ENCODE data around the gene CASS4.

Gene CASS4

GRCh38 chr20:56428881-56429280 lies 16.8 kb downstream of the CASS4 start:
- Histone ChIP-seq H3K9me3 (ENCODE audit: control insufficient read depth in 2 of 2, low read length in 2 of 2) (no peaks in the 10 kb centered on the region), H3K4me3 (ENCODE audit: low read length in 2 of 2) (no peak overlapping the region), H3K9ac (ENCODE audit: low read depth in 1 of 2, low read length in 2 of 2) (no peak overlapping the region), H3K27ac (ENCODE audit: low read depth in 2 of 2, low read length in 2 of 2) (no peak overlapping the region), H3K4me1 (ENCODE audit: control insufficient read depth in 2 of 2, insufficient read depth in 2 of 2, low read length in 2 of 2) (no peaks in the 10 kb centered on the region), H3K27me3 (ENCODE audit: control insufficient read depth in 2 of 2, insufficient read depth in 2 of 2, low read length in 2 of 2) (no peaks in the 10 kb centered on the region), H3K36me3 (ENCODE audit: control insufficient read depth in 2 of 2, insufficient read depth in 2 of 2, low read length in 2 of 2) (no peaks in the 10 kb centered on the region)

- Histone ChIP-seq H3K27ac (ENCODE audit: low read depth in 2 of 2, low read length in 2 of 2) (no peak overlapping the region), H3K4me3 (ENCODE audit: low read length in 2 of 2) (no peak overlapping the region), H3K9me3 (ENCODE audit: control insufficient read depth in 2 of 2, low read length in 2 of 2) (no peaks in the 10 kb centered on the region), H3K4me1 (ENCODE audit: control insufficient read depth in 2 of 2, insufficient read depth in 2 of 2, low read length in 2 of 2) (no peaks in the 10 kb centered on the region), H3K9ac (ENCODE audit: low read depth in 1 of 2, low read length in 2 of 2) (no peak overlapping the region), H3K36me3 (ENCODE audit: control insufficient read depth in 2 of 2, insufficient read depth in 2 of 2, low read length in 2 of 2) (no peaks in the 10 kb centered on the region), H3K27me3 (ENCODE audit: control insufficient read depth in 2 of 2, insufficient read depth in 2 of 2, low read length in 2 of 2) (no peaks in the 10 kb centered on the region)
These were observed 17.4 kb downstream of the CASS4 start for GRCh38 chr20:56429502-56429901.

- H3K36me3 ChIP-seq (ENCODE audit: control insufficient read depth in 2 of 2, insufficient read depth in 2 of 2, low read length in 2 of 2), result no peaks in the 10 kb centered on the region
- H3K4me1 ChIP-seq (ENCODE audit: control insufficient read depth in 2 of 2, insufficient read depth in 2 of 2, low read length in 2 of 2), result no peaks in the 10 kb centered on the region
- no peak overlapping the region for H3K27ac ChIP-seq (ENCODE audit: low read depth in 2 of 2, low read length in 2 of 2)
- no peak overlapping the region for H3K9ac ChIP-seq (ENCODE audit: low read depth in 1 of 2, low read length in 2 of 2)
- H3K27me3 ChIP-seq (ENCODE audit: control insufficient read depth in 2 of 2, insufficient read depth in 2 of 2, low read length in 2 of 2), result no peaks in the 10 kb centered on the region
- no peaks in the 10 kb centered on the region for H3K9me3 ChIP-seq (ENCODE audit: control insufficient read depth in 2 of 2, low read length in 2 of 2)
- H3K4me3 ChIP-seq (ENCODE audit: low read length in 2 of 2), result no peak overlapping the region
These were observed 17.9 kb downstream of the CASS4 start for GRCh38 chr20:56429941-56430340.

GRCh38 chr20:56430461-56430860 lies 18.4 kb downstream of the CASS4 start:
- no peak overlapping the region for H3K4me3 ChIP-seq (ENCODE audit: low read length in 2 of 2)
- H3K27ac ChIP-seq (ENCODE audit: low read depth in 2 of 2, low read length in 2 of 2), result no peak overlapping the region
- no peaks in the 10 kb centered on the region for H3K4me1 ChIP-seq (ENCODE audit: control insufficient read depth in 2 of 2, insufficient read depth in 2 of 2, low read length in 2 of 2)
- no peaks in the 10 kb centered on the region for H3K27me3 ChIP-seq (ENCODE audit: control insufficient read depth in 2 of 2, insufficient read depth in 2 of 2, low read length in 2 of 2)
- no peaks in the 10 kb centered on the region for H3K9me3 ChIP-seq (ENCODE audit: control insufficient read depth in 2 of 2, low read length in 2 of 2)
- H3K36me3 ChIP-seq (ENCODE audit: control insufficient read depth in 2 of 2, insufficient read depth in 2 of 2, low read length in 2 of 2), result no peaks in the 10 kb centered on the region
- H3K9ac ChIP-seq (ENCODE audit: low read depth in 1 of 2, low read length in 2 of 2), result no peak overlapping the region

GRCh38 chr20:56430957-56431356 lies 18.9 kb downstream of the CASS4 start:
- Histone ChIP-seq H3K36me3 (ENCODE audit: control insufficient read depth in 2 of 2, insufficient read depth in 2 of 2, low read length in 2 of 2) (no peaks in the 10 kb centered on the region), H3K9ac (ENCODE audit: low read depth in 1 of 2, low read length in 2 of 2) (no peak overlapping the region), H3K4me1 (ENCODE audit: control insufficient read depth in 2 of 2, insufficient read depth in 2 of 2, low read length in 2 of 2) (no peaks in the 10 kb centered on the region), H3K4me3 (ENCODE audit: low read length in 2 of 2) (no peak overlapping the region), H3K9me3 (ENCODE audit: control insufficient read depth in 2 of 2, low read length in 2 of 2) (no peaks in the 10 kb centered on the region), H3K27me3 (ENCODE audit: control insufficient read depth in 2 of 2, insufficient read depth in 2 of 2, low read length in 2 of 2) (no peaks in the 10 kb centered on the region), H3K27ac (ENCODE audit: low read depth in 2 of 2, low read length in 2 of 2) (no peak overlapping the region)

GRCh38 chr20:56431471-56431870 lies 19.4 kb downstream of the CASS4 start:
- Histone ChIP-seq H3K27ac (ENCODE audit: low read depth in 2 of 2, low read length in 2 of 2) (no peak overlapping the region), H3K4me1 (ENCODE audit: control insufficient read depth in 2 of 2, insufficient read depth in 2 of 2, low read length in 2 of 2) (no peaks in the 10 kb centered on the region), H3K27me3 (ENCODE audit: control insufficient read depth in 2 of 2, insufficient read depth in 2 of 2, low read length in 2 of 2) (no peaks in the 10 kb centered on the region), H3K36me3 (ENCODE audit: control insufficient read depth in 2 of 2, insufficient read depth in 2 of 2, low read length in 2 of 2) (no peaks in the 10 kb centered on the region), H3K4me3 (ENCODE audit: low read length in 2 of 2) (no peak overlapping the region), H3K9me3 (ENCODE audit: control insufficient read depth in 2 of 2, low read length in 2 of 2) (no peaks in the 10 kb centered on the region), H3K9ac (ENCODE audit: low read depth in 1 of 2, low read length in 2 of 2) (no peak overlapping the region)

- no peak overlapping the region for H3K4me3 ChIP-seq (ENCODE audit: low read length in 2 of 2)
- H3K9me3 ChIP-seq (ENCODE audit: control insufficient read depth in 2 of 2, low read length in 2 of 2), result no peaks in the 10 kb centered on the region
- H3K27ac ChIP-seq (ENCODE audit: low read depth in 2 of 2, low read length in 2 of 2), result no peak overlapping the region
- no peaks in the 10 kb centered on the region for H3K4me1 ChIP-seq (ENCODE audit: control insufficient read depth in 2 of 2, insufficient read depth in 2 of 2, low read length in 2 of 2)
- no peaks in the 10 kb centered on the region for H3K36me3 ChIP-seq (ENCODE audit: control insufficient read depth in 2 of 2, insufficient read depth in 2 of 2, low read length in 2 of 2)
- H3K27me3 ChIP-seq (ENCODE audit: control insufficient read depth in 2 of 2, insufficient read depth in 2 of 2, low read length in 2 of 2), result no peaks in the 10 kb centered on the region
- H3K9ac ChIP-seq (ENCODE audit: low read depth in 1 of 2, low read length in 2 of 2), result no peak overlapping the region
These were observed 21.3 kb downstream of the CASS4 start for GRCh38 chr20:56433221-56433879.

- Histone ChIP-seq H3K27me3 (ENCODE audit: control insufficient read depth in 2 of 2, insufficient read depth in 2 of 2, low read length in 2 of 2) (no peaks in the 10 kb centered on the region), H3K9ac (ENCODE audit: low read depth in 1 of 2, low read length in 2 of 2) (no peak overlapping the region), H3K9me3 (ENCODE audit: control insufficient read depth in 2 of 2, low read length in 2 of 2) (no peaks in the 10 kb centered on the region), H3K27ac (ENCODE audit: low read depth in 2 of 2, low read length in 2 of 2) (no peak overlapping the region), H3K4me3 (ENCODE audit: low read length in 2 of 2) (no peak overlapping the region), H3K36me3 (ENCODE audit: control insufficient read depth in 2 of 2, insufficient read depth in 2 of 2, low read length in 2 of 2) (no peaks in the 10 kb centered on the region), H3K4me1 (ENCODE audit: control insufficient read depth in 2 of 2, insufficient read depth in 2 of 2, low read length in 2 of 2) (no peaks in the 10 kb centered on the region)
These were observed 21.8 kb downstream of the CASS4 start for GRCh38 chr20:56433880-56434255.

GRCh38 chr20:56437196-56437960 lies 25.3 kb downstream of the CASS4 start:
- Histone ChIP-seq H3K36me3 (ENCODE audit: control insufficient read depth in 2 of 2, insufficient read depth in 2 of 2, low read length in 2 of 2) (no peaks in the 10 kb centered on the region), H3K9ac (ENCODE audit: low read depth in 1 of 2, low read length in 2 of 2) (no peak overlapping the region), H3K27ac (ENCODE audit: low read depth in 2 of 2, low read length in 2 of 2) (no peak overlapping the region), H3K9me3 (ENCODE audit: control insufficient read depth in 2 of 2, low read length in 2 of 2) (no peaks in the 10 kb centered on the region), H3K27me3 (ENCODE audit: control insufficient read depth in 2 of 2, insufficient read depth in 2 of 2, low read length in 2 of 2) (no peaks in the 10 kb centered on the region), H3K4me3 (ENCODE audit: low read length in 2 of 2) (no peak overlapping the region), H3K4me1 (ENCODE audit: control insufficient read depth in 2 of 2, insufficient read depth in 2 of 2, low read length in 2 of 2) (no peaks in the 10 kb centered on the region)

- Histone ChIP-seq H3K9me3 (ENCODE audit: control insufficient read depth in 2 of 2, low read length in 2 of 2) (no peaks in the 10 kb centered on the region), H3K27ac (ENCODE audit: low read depth in 2 of 2, low read length in 2 of 2) (no peak overlapping the region), H3K36me3 (ENCODE audit: control insufficient read depth in 2 of 2, insufficient read depth in 2 of 2, low read length in 2 of 2) (no peaks in the 10 kb centered on the region), H3K4me3 (ENCODE audit: low read length in 2 of 2) (no peak overlapping the region), H3K27me3 (ENCODE audit: control insufficient read depth in 2 of 2, insufficient read depth in 2 of 2, low read length in 2 of 2) (no peaks in the 10 kb centered on the region), H3K4me1 (ENCODE audit: control insufficient read depth in 2 of 2, insufficient read depth in 2 of 2, low read length in 2 of 2) (no peaks in the 10 kb centered on the region), H3K9ac (ENCODE audit: low read depth in 1 of 2, low read length in 2 of 2) (no peak overlapping the region)
These were observed 26.2 kb downstream of the CASS4 start for GRCh38 chr20:56438284-56438683.

Measured in mucosa of rectum (tissue), 2 donors.